ENCODE results near the gene NAT16. TPM values are rescaled to one million over a fixed set of nuclear protein-coding genes. Genes with fewer than 3 reads are reported as not detected.

The NAT16 gene
- total and polyA plus RNA-seq, 2 of the 13 experiments (the other 11 are each of a cell fraction or from before 2014, with no cell fraction given): 0.04 TPM; not detected in 1

- TF ChIP-seq GATA4 (IDR thresholded peaks at IDR 0.05; ENCODE audit: borderline replicate concordance, low read depth) (no peak), JUN (CRISPR knock-in tag; IDR thresholded peaks at IDR 0.05) (no peak), ZMYM4 (CRISPR knock-in tag; IDR thresholded peaks at IDR 0.05) (peak; percentile 45), ZNF451 (CRISPR knock-in tag; IDR thresholded peaks at IDR 0.05) (0 out of 2 replicates have a peak, but pooled peaks have one; percentile 28), ATF3 (CRISPR knock-in tag; IDR thresholded peaks at IDR 0.05) (peak; percentile 46; the same call in 1 of the 2 replicates), KLF12 (CRISPR knock-in tag; IDR thresholded peaks at IDR 0.05; ENCODE audit: borderline replicate concordance) (no peak), SMYD3 (CRISPR knock-in tag; IDR thresholded peaks at IDR 0.05) (no peak), SOX13 (IDR thresholded peaks at IDR 0.05) (no peak), SOX13 (CRISPR knock-in tag; conservative IDR thresholded peaks at IDR 0.05 in 1 of 2, IDR thresholded peaks at IDR 0.05 in 1 of 2) (peak in 1 of 2 experiments; percentile 92; a peak in 2 of 4 replicates), HIVEP1 (CRISPR knock-in tag; IDR thresholded peaks at IDR 0.05) (peak; percentile 36; the same call in 1 of the 2 replicates), NFE2L2 (IDR thresholded peaks at IDR 0.05; ENCODE audit: low read length) (no peak), ZBTB42 (CRISPR knock-in tag; IDR thresholded peaks at IDR 0.05) (no peak), ZBTB49 (CRISPR knock-in tag; IDR thresholded peaks at IDR 0.05; ENCODE audit: borderline replicate concordance) (no peak), DNMT1 (CRISPR knock-in tag; IDR thresholded peaks at IDR 0.05) (no peak), ZNF354B (CRISPR knock-in tag; IDR thresholded peaks at IDR 0.05) (no peak), SYNCRIP (IDR thresholded peaks at IDR 0.05; ENCODE audit: insufficient read depth, low read depth, low read length) (no peak), SIN3A (IDR thresholded peaks at IDR 0.05; ENCODE audit: borderline replicate concordance, low read depth, low read length) (no peak), ZNF660 (CRISPR knock-in tag; IDR thresholded peaks at IDR 0.05; ENCODE audit: borderline replicate concordance, low read depth) (no peak), BRD4 (CRISPR knock-in tag; IDR thresholded peaks at IDR 0.05) (0 out of 2 replicates have a peak, but pooled peaks have one; percentile 31)
- TF ChIP-seq, protein P1, sequence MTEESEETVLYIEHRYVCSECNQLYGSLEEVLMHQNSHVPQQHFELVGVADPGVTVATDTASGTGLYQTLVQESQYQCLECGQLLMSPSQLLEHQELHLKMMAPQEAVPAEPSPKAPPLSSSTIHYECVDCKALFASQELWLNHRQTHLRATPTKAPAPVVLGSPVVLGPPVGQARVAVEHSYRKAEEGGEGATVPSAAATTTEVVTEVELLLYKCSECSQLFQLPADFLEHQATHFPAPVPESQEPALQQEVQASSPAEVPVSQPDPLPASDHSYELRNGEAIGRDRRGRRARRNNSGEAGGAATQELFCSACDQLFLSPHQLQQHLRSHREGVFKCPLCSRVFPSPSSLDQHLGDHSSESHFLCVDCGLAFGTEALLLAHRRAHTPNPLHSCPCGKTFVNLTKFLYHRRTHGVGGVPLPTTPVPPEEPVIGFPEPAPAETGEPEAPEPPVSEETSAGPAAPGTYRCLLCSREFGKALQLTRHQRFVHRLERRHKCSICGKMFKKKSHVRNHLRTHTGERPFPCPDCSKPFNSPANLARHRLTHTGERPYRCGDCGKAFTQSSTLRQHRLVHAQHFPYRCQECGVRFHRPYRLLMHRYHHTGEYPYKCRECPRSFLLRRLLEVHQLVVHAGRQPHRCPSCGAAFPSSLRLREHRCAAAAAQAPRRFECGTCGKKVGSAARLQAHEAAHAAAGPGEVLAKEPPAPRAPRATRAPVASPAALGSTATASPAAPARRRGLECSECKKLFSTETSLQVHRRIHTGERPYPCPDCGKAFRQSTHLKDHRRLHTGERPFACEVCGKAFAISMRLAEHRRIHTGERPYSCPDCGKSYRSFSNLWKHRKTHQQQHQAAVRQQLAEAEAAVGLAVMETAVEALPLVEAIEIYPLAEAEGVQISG (CRISPR knock-in tag; IDR thresholded peaks at IDR 0.05): peak; percentile 60; the same call in 1 of the 2 replicates
- TF ChIP-seq, protein P2, sequence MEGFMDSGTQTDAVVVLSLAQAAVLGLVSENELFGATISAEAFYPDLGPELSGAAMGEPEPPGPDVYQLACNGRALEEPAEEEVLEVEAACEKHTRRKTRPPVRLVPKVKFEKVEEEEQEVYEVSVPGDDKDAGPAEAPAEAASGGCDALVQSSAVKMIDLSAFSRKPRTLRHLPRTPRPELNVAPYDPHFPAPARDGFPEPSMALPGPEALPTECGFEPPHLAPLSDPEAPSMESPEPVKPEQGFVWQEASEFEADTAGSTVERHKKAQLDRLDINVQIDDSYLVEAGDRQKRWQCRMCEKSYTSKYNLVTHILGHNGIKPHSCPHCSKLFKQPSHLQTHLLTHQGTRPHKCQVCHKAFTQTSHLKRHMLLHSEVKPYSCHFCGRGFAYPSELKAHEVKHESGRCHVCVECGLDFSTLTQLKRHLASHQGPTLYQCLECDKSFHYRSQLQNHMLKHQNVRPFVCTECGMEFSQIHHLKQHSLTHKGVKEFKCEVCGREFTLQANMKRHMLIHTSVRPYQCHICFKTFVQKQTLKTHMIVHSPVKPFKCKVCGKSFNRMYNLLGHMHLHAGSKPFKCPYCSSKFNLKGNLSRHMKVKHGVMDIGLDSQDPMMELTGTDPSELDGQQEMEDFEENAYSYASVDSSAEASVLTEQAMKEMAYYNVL (CRISPR knock-in tag; IDR thresholded peaks at IDR 0.05; ENCODE audit: borderline replicate concordance): peak; percentile 62; the same call in 1 of the 2 replicates
- TF ChIP-seq, protein P3, sequence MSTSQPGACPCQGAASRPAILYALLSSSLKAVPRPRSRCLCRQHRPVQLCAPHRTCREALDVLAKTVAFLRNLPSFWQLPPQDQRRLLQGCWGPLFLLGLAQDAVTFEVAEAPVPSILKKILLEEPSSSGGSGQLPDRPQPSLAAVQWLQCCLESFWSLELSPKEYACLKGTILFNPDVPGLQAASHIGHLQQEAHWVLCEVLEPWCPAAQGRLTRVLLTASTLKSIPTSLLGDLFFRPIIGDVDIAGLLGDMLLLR (CRISPR knock-in tag; IDR thresholded peaks at IDR 0.05): no peak
These were observed 57.0 kb downstream of the NAT16 start (continued) for GRCh38 chr7:101122933-101123702.
